HK-2 (cell line): Measurements from ENCODE around the gene P2RY2.

Experiments used
- DNase-seq: peaks from one replicate; pipeline ENCODE4 v3.0.0-alpha.2; 2018; ENCODE audit not compliant: unreplicated experiment

P2RY2 gene

DNA sequence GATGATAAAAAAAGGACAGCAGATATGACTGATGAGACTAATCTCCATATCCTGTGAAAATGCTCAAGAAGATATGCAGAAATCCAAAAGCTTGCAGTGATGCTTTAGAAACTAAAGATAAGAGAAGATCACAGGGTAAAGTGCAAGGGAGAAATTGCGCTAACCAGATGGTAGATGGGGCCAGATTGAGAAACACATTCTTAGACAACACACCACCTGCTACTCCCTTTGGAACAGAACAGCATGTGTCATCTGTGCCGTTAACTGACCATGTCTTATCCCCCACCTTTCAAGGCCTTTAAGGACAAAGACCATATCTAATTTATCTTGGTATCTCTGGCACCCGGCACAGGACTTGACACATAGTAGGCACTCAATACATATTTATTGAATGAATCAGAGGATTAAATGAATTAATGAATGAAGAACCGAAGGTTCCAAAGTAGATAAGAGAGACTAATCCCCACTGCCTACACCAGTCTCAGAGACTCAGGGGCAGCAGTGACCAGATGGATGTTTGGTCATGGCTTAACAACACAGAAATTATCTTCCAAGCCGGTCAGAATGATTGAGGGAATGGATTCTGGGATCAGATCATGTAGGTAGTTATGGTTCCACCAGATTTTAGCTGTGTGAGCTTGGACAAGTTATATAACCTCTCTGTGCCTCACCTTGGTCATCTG lies 12.3 kb upstream of the P2RY2 start:
- DNase-seq: no peak

GRCh38 chr11:73206801-73207200 lies 11.3 kb upstream of the P2RY2 start:
- DNase-seq: no peak

DNA sequence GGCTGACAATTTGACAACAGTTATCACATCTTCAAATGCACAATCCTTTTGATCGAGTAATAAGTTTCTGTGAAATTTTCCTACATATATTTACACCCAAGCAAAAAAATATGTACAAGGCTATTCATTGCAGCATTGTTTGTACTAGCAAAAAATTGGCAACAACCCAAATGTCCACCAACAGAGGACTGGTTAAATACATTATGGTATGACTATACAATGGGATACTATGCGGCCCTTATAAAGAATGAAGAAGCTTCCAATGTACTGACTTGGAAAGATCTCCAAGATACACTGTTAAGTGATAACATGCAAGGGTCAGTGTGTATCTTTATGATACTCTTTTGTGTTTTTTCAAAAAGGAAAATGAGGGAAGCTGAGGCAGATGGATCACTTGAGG lies 8.2 kb upstream of the P2RY2 start:
- DNase-seq: no peak

DNA sequence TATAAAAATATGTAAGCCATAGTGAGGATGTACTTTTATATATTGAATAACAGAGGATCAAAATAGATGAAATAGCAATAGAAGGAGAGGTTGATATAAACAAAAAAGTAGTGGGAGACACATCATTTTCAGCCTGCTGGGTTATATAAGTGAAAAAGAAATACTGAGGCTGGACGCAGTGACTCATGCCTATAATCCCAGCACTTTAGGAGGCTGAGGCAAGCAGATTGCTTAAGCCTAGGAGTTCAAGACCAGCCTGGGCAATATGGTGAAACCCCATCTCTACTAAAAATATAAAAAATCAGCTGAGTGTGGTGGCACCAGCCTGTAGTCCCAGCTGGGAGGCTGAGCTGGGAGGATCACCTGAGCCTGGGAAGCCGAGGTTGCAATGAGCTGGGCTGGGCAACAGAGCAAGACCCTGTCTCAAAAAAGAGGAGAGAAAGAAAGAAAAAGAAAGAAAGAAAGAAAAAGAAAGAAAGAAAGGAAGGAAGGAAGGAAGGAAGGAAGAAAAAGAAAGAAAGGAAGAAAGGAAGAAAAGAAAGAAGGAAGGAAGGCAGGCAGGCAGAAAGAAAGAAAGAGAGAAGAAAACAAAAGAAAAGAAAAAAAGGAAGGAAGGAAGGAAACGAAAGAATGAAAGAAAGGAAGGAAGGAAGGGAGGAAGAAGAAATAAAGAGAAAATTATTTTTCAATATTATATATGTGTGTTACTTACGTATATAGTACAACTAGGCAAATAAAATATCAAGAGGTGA lies 7.0 kb upstream of the P2RY2 start:
- DNase-seq: no peak

DNA sequence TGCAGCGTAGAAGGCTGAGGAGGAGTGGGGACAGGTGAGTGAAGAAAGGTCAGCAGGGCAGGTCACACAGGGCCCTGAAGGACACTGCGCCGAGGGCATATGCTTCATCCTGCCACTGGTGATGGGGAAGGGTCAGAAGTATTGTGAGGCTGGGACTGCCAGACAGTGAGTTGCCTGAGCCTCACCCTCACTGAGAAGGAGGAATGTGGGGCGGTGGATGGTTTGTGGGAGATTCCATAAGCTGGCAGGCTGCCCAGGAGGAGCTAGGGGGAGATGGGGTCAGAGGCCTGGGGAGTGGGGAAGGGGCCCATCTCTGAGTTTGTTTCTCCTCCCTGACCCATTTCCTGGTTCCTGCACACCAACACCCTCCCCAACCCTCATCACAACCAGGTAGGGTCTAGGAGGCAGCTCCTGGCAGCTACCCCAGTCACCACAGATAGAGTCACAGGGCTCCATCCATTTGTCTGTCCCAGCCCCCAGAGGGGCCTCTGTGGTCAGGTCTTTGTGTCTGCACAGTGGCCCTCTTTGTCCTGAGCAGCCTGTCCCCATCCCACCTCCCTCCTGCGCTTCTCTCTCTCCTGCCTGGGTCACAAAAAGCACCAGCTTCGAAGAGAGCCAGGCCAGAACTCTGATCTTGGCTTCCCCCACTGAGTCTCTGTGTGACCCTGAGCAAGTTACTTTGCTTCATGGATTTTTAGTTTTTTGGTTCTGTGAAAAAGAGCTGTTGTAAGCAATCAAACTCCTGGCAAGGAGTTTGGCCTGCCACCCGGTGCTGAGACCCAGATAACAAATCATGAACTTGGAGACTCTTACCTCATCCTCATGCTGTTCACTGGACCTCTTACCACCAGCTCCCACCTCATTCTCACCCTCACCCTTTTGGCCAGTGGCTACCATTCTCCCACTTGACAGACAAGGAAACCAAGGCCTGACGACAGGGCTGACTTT lies 4.6 kb upstream of the P2RY2 start:
- no peak for DNase-seq

DNA sequence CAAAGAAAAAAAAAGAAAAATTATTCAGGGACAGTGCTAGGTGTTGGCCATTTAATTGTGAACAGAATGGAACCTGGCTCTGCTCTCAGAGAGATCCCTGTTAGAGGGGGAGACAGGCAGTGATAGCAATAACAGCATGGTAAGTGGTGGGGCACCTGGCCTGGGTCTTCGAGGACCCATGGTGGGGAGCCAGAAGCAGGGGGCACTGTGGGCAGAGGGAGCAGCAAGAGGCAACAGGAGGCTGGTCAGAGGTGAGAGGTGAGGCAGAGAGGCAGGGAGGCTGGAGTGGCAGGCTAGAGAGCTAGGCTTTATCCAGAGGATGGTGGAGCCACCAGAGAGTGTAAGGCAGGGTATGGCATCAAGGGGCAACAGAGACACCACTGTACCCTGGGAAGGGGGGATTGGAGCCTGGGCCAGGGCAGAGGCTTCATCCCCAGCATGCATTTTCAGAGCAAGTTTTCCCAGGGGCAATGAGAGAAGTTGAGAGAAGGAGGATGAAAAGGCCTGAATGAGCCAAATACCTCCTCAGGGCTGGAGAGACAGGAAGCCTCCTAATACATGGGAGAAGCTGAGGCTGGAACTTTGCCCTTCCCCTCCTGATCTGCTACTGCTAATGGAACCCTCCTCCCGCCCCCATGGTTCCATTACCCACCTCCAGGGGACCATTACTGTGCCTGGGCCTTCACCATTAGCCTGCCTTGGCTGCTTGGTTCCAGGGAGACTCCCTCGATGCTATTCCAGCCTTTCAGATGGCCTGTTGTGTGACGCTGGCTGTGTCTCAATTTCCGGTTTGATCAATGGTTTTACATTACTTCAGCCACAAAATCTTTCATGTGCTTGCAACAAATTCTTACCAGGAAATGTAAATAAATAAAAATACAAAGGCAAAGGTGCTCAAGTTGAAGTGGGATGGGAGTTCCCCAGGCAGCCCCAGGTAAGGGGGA lies 2.6 kb upstream of the P2RY2 start:
- DNase-seq: no peak

DNA sequence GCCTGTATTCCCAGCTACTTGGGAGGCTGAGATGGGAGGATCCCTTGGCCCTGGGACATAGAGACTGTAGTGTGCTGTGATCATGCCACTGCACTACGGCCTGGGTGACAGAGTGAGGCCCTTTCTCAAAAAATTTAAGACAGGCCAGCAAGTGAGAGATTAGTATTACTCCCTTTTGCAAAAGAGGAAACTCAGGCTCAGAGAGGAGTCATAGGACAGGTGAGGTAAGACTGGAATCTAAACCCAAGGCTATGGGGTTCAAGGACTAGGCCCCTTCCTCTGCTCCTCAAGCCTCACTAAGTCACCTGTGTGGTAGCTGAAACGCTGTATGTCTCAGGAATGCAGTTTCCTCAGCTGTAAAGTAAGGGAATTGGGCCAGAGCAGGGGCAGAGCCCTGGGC lies 1.6 kb upstream of the P2RY2 start:
- no peak for DNase-seq

- DNase-seq: no peak
These were observed 811 bp upstream of the P2RY2 start for GRCh38 chr11:73217131-73217809.

GRCh38 chr11:73217810-73218105 lies 323 bp upstream of the P2RY2 start:
- no peak for DNase-seq

- DNase-seq: no peak
These were observed 742 bp downstream of the P2RY2 start for GRCh38 chr11:73218830-73219215.

- DNase-seq: no peak
These were observed 1.6 kb downstream of the P2RY2 start for GRCh38 chr11:73219396-73220285.

- DNase-seq: no peak
These were observed 3.4 kb downstream of the P2RY2 start for GRCh38 chr11:73221451-73221850.

DNA sequence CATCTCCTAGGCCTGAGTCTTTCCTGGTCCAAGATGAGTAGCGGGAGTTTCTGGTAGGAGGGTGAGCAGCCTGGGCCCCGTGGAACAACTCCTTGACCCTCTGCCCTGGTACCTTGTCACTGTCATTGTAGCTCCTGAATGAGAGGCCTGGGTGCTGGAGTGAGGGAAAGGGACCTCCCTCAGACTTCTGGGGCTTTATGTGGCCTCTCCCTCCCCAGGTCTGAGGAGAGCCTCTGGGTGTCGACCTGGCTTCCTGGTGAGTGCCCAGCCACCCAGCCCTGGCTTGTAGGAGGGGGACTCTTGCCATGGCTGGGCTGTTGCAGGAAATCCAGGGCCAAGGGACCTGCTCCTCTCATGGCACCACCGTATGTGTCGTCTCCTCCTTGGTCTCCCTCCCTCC lies 3.9 kb downstream of the P2RY2 start:
- no peak for DNase-seq

DNA sequence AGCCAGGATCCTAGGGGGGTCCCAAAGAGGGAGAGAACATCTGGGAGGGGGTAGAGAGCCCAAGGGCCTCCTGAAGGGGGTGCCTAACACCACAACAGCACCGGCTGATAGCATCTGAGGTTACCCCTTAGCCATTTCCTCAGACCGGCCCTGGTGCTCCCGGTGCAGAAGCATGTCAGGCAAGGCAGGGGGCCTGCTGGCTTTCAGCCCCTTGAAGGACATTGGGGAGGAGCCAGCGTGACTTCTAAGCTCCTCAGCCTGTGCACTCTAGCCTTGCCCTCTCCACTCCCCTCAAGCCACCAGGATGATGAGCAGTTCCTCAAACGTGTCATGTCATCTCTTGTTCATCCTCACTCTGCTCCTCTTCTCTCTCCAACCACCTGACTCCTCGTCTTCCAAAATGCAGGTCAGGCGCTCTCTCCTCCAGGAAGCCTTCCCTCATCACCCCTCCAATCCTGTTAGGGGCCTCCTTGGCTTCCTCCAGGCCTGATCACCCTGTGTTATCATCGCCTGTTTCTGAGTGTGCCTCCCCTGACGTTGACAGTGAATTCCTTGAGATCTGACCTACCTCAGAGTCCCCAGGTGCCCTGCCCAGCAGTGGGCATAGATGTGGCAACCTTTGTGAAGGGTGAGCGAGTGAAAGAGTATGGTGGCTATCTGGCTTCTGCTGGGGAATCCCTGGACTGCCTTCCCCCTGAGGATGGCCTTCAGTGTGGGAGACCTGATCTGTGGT lies 6.1 kb downstream of the P2RY2 start:
- no peak for DNase-seq

DNA sequence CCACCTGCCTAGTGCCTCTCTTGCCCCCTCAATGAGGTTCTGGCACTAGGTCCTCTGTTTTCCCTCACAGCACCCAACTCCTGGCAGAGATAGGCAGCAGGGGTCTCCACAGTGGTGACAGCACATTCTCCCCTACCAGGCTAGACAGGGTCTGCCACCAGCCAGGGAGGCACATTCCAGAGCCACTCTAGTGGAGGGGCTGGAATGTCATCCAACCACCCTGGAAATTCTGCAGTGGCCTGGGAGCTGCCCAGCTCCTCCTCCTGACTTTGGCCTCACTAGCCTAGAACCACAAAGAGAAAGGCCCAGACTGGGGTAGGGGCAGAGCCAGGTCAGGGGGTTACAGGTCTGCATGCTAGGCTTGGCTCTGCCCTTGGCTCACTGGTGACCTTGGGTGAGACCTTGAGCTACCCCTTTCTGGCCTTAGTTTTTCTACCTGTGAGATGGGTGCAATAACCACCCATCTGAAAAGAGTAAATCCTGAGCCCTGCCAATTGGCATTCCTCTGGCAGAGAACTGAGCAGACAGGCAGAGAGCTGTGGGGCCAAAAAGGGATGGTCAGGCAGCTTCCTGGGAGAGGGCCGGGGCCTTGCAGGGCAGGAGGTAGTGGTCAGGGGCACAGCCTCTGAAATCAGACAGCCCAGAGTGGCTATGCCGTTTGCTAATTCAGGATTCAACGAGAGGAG lies 7.1 kb downstream of the P2RY2 start:
- no peak for DNase-seq

- no peak for DNase-seq
These were observed 7.8 kb downstream of the P2RY2 start for GRCh38 chr11:73225851-73226250.

- DNase-seq: no peak
These were observed 8.4 kb downstream of the P2RY2 start for GRCh38 chr11:73226297-73227006.
